GM12873 (cell line): ENCODE results near the gene VSTM2B.

Experiments
- TF ChIP-seq, protein P1 (sequence below): IDR thresholded peaks from 2 replicates; pipeline ENCODE4 v1.5.1; 2012; ENCODE audit warnings: low read depth, mild to moderate bottlenecking, moderate library complexity, low read length, control low read depth; ENCODE audit not compliant: insufficient read depth; ENCODE audit errors: missing control alignments

The VSTM2B gene

DNA sequence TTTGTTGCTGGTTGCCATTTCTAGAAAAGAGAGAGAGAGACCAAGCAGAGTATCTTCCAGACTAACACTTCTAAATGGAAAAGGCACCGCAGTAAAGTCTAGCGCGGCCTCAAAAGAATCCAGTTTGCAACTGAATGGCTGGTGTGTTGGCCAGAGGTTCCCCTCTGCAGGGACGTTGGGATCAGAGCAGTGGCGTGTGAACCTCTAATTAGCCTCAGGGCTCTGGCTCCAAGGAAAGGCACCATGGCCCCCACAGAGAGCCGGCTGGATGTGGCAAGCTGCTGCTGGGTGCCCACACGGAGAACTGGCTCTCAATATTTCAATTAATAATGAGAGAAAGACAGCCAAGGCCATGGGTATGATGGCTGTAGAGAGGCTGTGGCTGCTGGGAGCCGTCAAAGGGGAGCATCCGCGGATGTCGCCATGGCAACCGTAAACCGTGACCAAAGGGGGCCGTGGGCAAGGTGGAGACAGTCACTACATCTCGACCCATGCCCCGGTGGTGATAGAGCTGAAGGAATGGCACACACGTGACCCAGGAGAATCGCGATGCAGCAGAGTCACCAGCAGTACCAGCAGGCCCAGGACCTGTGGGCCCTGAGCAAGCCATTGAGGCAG lies 9.5 kb downstream of the VSTM2B start:
- TF ChIP-seq, protein P1, sequence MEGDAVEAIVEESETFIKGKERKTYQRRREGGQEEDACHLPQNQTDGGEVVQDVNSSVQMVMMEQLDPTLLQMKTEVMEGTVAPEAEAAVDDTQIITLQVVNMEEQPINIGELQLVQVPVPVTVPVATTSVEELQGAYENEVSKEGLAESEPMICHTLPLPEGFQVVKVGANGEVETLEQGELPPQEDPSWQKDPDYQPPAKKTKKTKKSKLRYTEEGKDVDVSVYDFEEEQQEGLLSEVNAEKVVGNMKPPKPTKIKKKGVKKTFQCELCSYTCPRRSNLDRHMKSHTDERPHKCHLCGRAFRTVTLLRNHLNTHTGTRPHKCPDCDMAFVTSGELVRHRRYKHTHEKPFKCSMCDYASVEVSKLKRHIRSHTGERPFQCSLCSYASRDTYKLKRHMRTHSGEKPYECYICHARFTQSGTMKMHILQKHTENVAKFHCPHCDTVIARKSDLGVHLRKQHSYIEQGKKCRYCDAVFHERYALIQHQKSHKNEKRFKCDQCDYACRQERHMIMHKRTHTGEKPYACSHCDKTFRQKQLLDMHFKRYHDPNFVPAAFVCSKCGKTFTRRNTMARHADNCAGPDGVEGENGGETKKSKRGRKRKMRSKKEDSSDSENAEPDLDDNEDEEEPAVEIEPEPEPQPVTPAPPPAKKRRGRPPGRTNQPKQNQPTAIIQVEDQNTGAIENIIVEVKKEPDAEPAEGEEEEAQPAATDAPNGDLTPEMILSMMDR = no peak

DNA sequence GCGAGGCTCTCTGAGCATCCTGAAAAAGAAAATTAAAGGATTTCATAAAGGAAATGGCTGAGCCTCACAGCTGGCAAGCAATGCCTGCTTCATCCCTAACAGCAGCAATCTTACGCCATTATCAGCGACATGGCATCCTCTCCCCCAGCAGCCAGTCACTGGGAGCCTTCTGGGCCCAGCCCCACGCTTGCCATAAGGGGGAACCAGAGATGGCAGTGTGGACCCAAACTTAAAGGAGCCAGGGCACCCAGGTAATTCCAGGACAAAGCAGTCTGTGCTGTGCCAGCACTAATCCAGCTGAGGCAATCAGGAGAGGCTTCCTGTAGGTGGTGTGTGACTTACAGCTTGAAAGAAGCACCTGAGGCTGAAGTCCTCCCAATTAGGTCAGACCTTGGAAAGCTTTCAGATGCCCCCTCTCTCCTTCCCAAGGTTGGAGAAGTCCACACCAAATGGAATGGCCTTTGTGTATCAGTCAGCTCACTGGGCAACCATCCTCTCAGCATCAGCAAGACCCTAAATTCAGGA lies 10.3 kb downstream of the VSTM2B start:
- TF ChIP-seq, protein P1 = no peak

DNA sequence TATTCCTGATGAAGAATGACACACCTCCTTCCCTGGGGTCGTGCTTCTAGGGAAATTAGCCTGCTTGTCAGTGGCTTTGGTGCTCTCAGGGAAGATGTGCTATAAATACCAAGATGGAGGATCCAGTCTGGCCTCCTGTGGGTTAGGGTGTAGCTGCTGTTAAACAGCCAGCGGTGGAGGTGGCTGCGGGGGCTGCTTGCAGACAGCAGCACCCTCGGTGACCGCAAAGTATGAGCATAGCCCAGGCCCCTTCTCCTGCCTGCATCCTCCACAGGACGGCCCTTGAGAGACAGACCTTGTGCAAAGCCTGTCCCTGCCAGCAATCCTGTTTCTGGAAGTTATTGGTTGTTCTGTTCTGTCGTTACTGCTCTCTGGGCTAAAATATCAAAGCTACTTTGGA lies 11.4 kb downstream of the VSTM2B start:
- TF ChIP-seq, protein P1 = no peak

GRCh38 chr19:29537601-29538000 lies 11.8 kb downstream of the VSTM2B start:
- TF ChIP-seq, protein P1 = no peak

- TF ChIP-seq, protein P1 = no peak
Observed at GRCh38 chr19:29538146-29538545, 12.4 kb downstream of the VSTM2B start.

DNA sequence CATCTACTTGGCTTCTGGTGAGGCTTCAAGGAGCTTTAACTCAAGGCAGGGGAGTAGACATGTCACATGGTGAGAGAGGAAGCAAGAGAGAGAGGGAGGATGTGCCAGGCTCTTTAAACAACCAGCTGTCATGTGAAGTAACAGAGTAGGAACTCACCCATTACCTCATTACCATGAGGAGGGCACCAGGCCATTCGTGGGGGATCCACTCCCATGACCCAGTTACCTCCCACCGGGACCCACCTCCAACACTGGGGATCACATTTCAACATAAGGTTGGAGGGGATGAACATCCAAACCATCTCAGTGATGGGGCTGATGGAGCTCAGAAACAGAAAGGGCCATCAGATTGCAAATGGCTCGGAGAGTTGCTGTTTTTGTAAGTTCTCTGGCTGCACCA lies 12.9 kb downstream of the VSTM2B start:
- TF ChIP-seq, protein P1 = no peak

GRCh38 chr19:29539131-29539530 lies 13.3 kb downstream of the VSTM2B start:
- TF ChIP-seq, protein P1 = no peak
